ENCODE data around the gene GH1.

GH1 gene

GRCh38 chr17:63962298-63962744 is 43.7 kb upstream of the GH1 start:
- no peak for TF ChIP-seq EZH2phosphoT487 (IDR thresholded peaks at IDR 0.05; ENCODE audit: borderline replicate concordance)
- TF ChIP-seq CTCF (conservative IDR thresholded peaks at IDR 0.05; ENCODE audit: low read length) = no peak
- no peak overlapping the region for H2AFZ ChIP-seq (ENCODE audit: low read length)
- no peaks in the 10 kb centered on the region for H3K9me3 ChIP-seq (ENCODE audit: insufficient read depth, low read depth, low read length)
- no peaks in the 10 kb centered on the region for H4K20me1 ChIP-seq (ENCODE audit: insufficient read depth, low read length, poor library complexity, severe bottlenecking)
- no peak overlapping the region for H3K4me3 ChIP-seq (ENCODE audit: low read length, poor library complexity, severe bottlenecking)
- no peaks in the 10 kb centered on the region for H3F3A ChIP-seq (ENCODE audit: low read depth)
- H3K4me2 ChIP-seq (ENCODE audit: low read depth, low read length, poor library complexity, severe bottlenecking) = no peak overlapping the region
- no peaks in the 10 kb centered on the region for H3K27me3 ChIP-seq (ENCODE audit: insufficient read depth, low read length, poor library complexity, severe bottlenecking)
- no peaks in the 10 kb centered on the region for H3K36me3 ChIP-seq (ENCODE audit: insufficient read depth, low read length)
- peaks cover 8% of the 10 kb centered on the region for H3K4me1 ChIP-seq (ENCODE audit: insufficient read depth, low read length, poor library complexity, severe bottlenecking)
- H3K9ac ChIP-seq (ENCODE audit: low read depth, low read length, poor library complexity, severe bottlenecking) = no peak overlapping the region
- H3K9me2 ChIP-seq (replicated peaks; ENCODE audit: low read depth, low read length) = no peaks in the 10 kb centered on the region
- H3K79me2 ChIP-seq (ENCODE audit: insufficient read depth, low read length) = no peaks in the 10 kb centered on the region

- no peak overlapping the region for H3K4me2 ChIP-seq (ENCODE audit: low read depth, low read length, poor library complexity, severe bottlenecking)
These were observed 42.9 kb upstream of the GH1 start for GRCh38 chr17:63961355-63962212.

GRCh38 chr17:63960430-63960829 is 41.8 kb upstream of the GH1 start:
- peaks cover 14% of the 10 kb centered on the region for H3K4me1 ChIP-seq (ENCODE audit: insufficient read depth, low read length, poor library complexity, severe bottlenecking)
- H4K20me1 ChIP-seq (ENCODE audit: insufficient read depth, low read length, poor library complexity, severe bottlenecking) = no peaks in the 10 kb centered on the region
- no peaks in the 10 kb centered on the region for H3K9me3 ChIP-seq (ENCODE audit: insufficient read depth, low read depth, low read length)
- H3K79me2 ChIP-seq (ENCODE audit: insufficient read depth, low read length) = no peaks in the 10 kb centered on the region
- H3K36me3 ChIP-seq (ENCODE audit: insufficient read depth, low read length) = no peaks in the 10 kb centered on the region
- no peak overlapping the region for H3K4me3 ChIP-seq (ENCODE audit: low read length, poor library complexity, severe bottlenecking)
- H3K4me2 ChIP-seq (ENCODE audit: low read depth, low read length, poor library complexity, severe bottlenecking) = no peak overlapping the region
- no peaks in the 10 kb centered on the region for H3K27me3 ChIP-seq (ENCODE audit: insufficient read depth, low read length, poor library complexity, severe bottlenecking)
- H3K9ac ChIP-seq (ENCODE audit: low read depth, low read length, poor library complexity, severe bottlenecking) = no peak overlapping the region
- H3K9me2 ChIP-seq (replicated peaks; ENCODE audit: low read depth, low read length) = no peaks in the 10 kb centered on the region
- no peak overlapping the region for H2AFZ ChIP-seq (ENCODE audit: low read length)
- TF ChIP-seq EZH2phosphoT487 (IDR thresholded peaks at IDR 0.05; ENCODE audit: borderline replicate concordance) (no peak), CTCF (conservative IDR thresholded peaks at IDR 0.05; ENCODE audit: low read length) (no peak)
- no peaks in the 10 kb centered on the region for H3F3A ChIP-seq (ENCODE audit: low read depth)

More at GRCh38 chr17:63961355-63962212, 42.9 kb upstream of the GH1 start:
- H4K20me1 ChIP-seq (ENCODE audit: insufficient read depth, low read length, poor library complexity, severe bottlenecking) = no peaks in the 10 kb centered on the region
- TF ChIP-seq CTCF (conservative IDR thresholded peaks at IDR 0.05; ENCODE audit: low read length) = no peak
- no peak for TF ChIP-seq EZH2phosphoT487 (IDR thresholded peaks at IDR 0.05; ENCODE audit: borderline replicate concordance)
- no peaks in the 10 kb centered on the region for H3K79me2 ChIP-seq (ENCODE audit: insufficient read depth, low read length)
- no peaks in the 10 kb centered on the region for H3K9me2 ChIP-seq (replicated peaks; ENCODE audit: low read depth, low read length)
- no peaks in the 10 kb centered on the region for H3K36me3 ChIP-seq (ENCODE audit: insufficient read depth, low read length)
- no peak overlapping the region for H3K4me3 ChIP-seq (ENCODE audit: low read length, poor library complexity, severe bottlenecking)
- H3K4me1 ChIP-seq (ENCODE audit: insufficient read depth, low read length, poor library complexity, severe bottlenecking) = peaks cover 6% of the 10 kb centered on the region
- no peaks in the 10 kb centered on the region for H3K27me3 ChIP-seq (ENCODE audit: insufficient read depth, low read length, poor library complexity, severe bottlenecking)
- no peak overlapping the region for H2AFZ ChIP-seq (ENCODE audit: low read length)
- no peak overlapping the region for H3K9ac ChIP-seq (ENCODE audit: low read depth, low read length, poor library complexity, severe bottlenecking)
- H3K9me3 ChIP-seq (ENCODE audit: insufficient read depth, low read depth, low read length) = no peaks in the 10 kb centered on the region
- H3F3A ChIP-seq (ENCODE audit: low read depth) = no peaks in the 10 kb centered on the region
